GM15510 (cell line): ENCODE measurements around the gene BBC3.

Experiments
- POLR2A ChIP-seq: IDR thresholded peaks from 3 replicates; pipeline ENCODE4 v1.6.1; 2011; ENCODE audit warnings: borderline replicate concordance; ENCODE audit not compliant: insufficient read length; ENCODE audit errors: extremely low read depth

BBC3 gene

DNA sequence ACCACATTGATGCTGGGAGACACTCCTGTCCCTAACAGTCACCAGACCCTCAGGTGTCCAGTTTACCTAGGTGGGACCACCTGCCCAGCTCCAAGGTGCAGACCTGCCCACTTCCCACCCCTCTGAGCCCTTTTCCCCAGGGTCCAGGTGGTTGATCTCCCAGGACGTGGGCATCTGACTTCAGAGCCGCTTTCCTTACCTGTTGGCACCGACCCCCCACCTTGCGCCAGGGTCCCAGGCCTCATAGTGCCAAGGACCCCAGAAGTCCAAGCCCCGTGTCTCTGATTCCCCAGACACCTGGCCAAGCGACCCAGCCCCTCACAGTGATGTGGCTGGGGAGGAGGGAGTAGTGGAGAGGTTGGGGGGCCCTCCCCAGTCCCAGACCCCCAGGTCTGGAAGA is 9.6 kb upstream of the BBC3 start:
- no peak for TF ChIP-seq POLR2A

DNA sequence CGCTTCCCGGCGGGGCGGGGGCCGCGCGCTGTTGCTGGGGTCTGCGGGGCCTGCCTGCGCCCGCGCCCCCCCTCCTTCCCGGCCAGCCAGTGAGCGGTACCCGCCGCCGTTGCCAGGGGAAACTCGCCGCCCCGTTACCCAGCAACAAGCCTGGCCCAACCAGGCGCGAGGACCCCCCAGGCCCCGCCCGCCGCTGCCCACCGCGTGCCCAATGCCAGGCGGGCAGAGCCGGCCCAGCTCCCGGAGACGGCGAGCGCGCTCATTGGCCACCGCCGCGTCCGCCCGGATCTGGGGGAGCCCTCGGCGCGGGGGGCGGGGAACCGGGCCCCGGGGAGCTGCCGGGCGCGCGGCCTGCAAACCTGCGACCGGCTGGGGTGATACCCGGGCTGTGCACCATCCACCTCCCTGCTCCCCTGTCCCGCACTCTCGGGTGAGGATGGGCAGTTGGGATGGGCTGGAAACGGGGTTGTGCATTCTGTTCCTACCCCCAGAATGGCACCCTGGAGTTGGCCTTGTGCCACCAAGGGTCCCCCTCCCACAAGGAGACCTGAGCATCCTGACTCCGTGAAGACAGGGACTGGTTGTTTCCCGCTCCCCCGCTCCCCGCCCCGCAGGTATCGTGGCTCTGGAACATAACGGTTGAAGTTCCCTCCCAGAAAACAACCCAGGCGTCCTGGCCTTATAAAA is 8.8 kb upstream of the BBC3 start:
- no peak for TF ChIP-seq POLR2A

GRCh38 chr19:47239152-47239551 is 8.2 kb upstream of the BBC3 start:
- TF ChIP-seq POLR2A: no peak

DNA sequence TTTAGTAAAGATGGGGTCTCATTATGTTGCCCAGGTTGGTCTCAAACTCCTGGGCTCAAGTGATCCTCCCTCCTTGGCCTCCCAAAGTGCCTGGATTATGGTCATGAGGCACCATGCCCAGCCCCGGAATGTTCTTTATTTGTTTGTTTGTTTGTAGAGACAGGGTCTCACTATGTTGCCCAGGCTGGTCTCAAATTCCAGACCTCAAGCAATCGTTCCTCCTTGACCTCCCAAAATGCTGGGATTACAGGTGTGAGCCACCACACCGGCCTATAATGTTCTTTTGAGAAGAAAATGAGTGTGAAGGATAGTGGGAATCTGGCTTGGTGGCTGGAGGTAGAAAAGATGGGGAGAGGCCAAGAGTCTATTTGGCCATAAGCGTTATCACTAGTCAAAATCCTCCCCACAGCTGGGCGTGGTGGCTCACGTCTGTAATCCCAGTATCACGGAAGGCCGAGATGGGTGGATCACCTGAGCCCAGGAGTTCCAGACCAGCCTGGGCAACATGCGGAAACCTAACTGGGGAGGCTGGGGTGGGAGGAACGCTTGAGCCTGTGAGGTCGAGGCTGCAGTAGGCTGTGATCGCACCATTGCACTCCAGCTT is 5.2 kb upstream of the BBC3 start:
- TF ChIP-seq POLR2A: no peak

GRCh38 chr19:47232422-47233211 is 1.6 kb upstream of the BBC3 start:
- TF ChIP-seq POLR2A: peak; percentile 14

GRCh38 chr19:47231215-47232054 is 436 bp upstream of the BBC3 start:
- TF ChIP-seq POLR2A: peak; percentile 53

DNA sequence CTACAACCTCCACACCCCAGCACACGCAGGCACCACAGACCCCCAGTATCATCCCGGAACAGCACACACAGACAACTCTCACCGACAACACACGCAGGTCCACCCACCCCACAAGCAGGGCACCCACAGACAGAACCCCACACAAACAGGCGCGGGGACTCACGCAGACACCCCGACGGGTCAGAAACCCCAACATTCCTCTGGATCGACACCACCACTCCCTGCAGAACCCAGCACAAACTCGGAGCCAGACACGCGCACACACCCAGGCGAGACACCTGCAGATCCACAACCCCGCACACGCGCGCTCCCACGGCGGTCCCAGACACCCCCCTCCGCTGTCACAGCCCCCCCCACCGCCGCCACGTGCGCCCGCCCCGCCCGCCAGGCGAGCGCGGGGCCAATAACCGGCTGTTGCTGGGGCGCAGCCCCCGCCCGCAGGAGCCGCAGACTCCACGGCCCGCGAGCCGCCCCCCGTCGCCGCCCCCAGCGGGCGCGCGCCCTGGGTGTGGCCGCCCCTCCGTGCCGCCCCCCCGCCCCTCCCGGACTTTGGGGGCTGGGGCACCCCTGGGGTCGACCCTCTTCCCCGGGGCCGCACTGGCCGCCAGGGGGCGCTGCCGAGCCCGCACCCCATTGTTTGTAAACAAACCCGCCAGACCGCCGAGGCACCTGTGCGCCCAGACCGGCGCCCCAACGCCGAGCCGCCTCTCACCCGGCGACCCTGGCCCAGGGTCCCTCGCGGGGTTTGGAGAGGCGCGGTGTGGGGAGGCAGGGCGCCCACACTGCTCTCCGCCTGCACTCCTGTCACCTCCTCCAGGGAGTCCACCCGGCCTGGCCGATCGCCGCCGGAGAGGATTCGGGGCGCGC is 712 bp downstream of the BBC3 start:
- TF ChIP-seq POLR2A: no peak

DNA sequence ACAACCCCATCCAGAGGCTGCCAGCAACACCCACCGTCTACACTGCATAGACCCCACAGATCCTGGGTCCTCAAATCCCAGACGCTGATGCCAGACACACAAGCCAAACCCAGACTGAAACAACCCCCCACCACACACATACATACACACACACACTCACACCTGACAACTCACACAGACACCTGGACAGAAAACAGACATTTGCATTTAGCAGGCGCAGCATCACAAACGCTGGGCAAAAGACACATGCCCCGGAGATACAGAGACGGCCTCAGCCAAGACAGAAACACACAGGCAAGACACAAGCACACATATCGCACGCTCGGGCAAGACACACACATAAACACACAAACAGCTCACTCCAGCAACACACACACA is 1.3 kb downstream of the BBC3 start:
- TF ChIP-seq POLR2A: no peak

DNA sequence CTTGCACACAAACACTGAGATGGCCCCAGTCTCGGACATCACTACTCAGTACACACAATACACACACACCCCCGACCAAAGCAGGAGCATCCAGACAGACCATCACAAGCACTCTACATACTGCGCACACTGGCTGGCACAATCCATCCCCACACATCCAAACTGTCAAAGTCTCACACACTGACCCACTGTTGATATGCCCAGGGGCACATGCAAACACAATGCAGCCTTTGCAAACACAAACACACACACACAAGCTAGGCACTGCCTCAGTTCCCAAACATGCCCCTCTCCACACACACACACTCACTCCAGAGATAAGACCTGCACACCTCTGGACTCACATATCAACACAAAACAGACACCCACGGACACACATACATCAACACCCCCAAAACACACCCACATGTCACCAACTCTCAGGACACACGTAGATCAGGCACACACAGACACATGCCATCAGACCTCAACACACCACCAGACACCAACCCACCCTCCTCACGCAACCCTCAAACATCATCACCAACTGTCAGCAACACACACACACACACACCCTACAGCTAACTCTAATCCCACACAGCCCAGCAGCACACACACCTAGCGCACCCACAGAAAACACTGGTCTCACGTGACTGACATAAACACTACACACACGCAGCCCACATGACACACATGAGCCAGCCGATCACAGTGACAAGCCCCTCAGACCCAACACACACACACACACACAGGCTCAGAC is 1.9 kb downstream of the BBC3 start:
- no peak for TF ChIP-seq POLR2A

DNA sequence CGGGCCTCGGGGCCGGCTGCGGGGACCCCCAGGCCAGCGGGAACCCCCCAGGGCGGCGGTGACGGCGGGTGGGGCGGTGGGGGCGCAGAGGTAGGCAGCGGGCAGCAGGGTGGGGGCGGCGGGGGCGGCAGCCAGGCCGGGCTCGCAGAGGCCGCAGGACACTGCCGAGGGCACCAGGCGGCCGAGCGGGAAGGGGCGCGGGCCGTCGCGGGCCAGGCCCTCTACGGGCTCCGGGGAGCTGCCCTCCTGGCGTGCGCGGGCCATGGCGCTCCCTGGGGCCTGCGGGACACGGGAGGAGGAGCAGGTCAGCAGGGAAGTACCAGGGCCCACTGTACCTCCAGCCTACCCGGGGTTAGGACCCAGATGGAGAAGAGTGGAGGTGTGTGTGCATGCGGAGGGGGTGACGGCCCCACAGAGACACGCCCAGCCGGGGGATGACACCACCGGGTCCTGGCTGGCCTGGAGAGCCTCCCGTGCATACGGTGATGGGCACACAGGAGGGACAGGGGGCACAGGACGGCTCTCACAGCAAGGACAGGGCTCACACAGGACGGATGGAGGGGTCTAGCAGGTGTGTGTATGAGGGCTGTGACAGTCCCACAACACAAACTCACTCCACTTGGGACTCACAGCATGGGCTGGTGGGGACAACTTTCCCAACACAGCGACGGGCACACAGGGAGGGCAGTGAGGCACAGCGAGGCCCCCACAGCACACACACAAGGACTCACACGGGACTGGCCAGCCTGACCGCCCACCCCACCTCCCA is 2.6 kb downstream of the BBC3 start:
- peak; percentile 25 for TF ChIP-seq POLR2A

GRCh38 chr19:47227352-47228167 is 3.4 kb downstream of the BBC3 start:
- TF ChIP-seq POLR2A: peak; percentile 53

DNA sequence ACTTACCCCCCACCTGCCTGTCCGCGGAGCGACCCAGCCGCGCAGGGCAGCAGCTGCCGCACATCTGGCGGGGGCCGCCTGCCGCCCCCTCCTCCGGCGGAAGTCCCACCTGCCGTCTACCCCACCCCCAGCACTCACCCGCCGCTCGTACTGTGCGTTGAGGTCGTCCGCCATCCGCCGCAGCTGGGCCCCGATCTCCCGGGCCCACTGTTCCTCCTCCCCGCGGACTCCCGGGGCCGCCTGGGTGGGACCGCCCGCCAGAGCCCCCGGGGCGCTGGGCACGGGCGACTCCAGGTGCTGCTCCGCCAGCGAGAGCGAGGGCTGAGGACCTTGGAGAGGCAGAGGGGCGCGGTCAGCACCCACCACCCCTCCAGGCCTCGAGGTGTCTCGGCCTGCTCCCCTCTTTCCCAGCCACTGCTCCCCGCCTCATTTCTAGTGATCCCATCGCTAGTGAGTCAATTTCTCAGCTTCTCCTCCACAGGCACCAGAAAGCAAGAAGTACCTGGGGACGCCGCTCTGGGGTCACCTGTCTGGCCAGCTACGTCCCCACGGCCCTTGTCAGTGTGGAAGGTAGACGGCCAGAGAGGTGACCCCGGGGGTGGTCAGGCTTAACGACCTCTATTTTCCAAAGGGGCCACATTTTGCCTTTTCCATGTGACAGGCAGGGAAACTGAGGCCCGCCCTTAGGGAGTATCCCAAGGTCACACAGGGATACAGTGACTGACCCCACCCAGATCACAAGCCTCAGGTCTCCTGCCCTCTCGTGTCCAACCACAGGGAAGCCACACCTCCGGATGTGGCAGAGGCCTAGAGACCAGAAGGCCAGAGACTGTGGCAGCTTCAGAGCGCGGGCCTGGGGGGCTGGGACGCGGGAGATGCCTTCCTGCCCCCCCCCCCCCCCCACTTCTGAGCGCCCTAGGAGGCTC is 4.3 kb downstream of the BBC3 start:
- TF ChIP-seq POLR2A: peak; percentile 69
